KBM-7 (cell line): ENCODE data around the gene PAOX.

Experiments
- DNase-seq: peaks from one replicate; pipeline ENCODE4 v3.0.0-alpha.2; 2015
- in situ Hi-C: fragments of 300-500 bp; cut with MboI; formaldehyde crosslinking; loops from 2 replicates; pipeline ENCODE4 v1.14.3; 2020; ENCODE audit warnings: low sequenced_read_pairs, low pct_unique_long_range_greater_than_20kb, mixed read lengths

The PAOX gene

GRCh38 chr10:133347710-133348517 is 31.1 kb upstream of the PAOX start:
- DNase-seq = no peak
- in situ Hi-C loops = no loop called here

- no peak for DNase-seq
- in situ Hi-C loops = no loop called here
Observed at GRCh38 chr10:133349160-133349568, 29.9 kb upstream of the PAOX start.

- in situ Hi-C loops = no loop called here
Observed at GRCh38 chr10:133349577-133350011, 29.5 kb upstream of the PAOX start.

GRCh38 chr10:133350283-133350949 is 28.6 kb upstream of the PAOX start:
- in situ Hi-C loops = no loop called here
- no peak for DNase-seq

More at GRCh38 chr10:133349577-133350011, 29.5 kb upstream of the PAOX start:
- no peak for DNase-seq

GRCh38 chr10:133350950-133351329 is 28.1 kb upstream of the PAOX start:
- in situ Hi-C loops = no loop called here
- DNase-seq = no peak

GRCh38 chr10:133351408-133352318 is 27.4 kb upstream of the PAOX start:
- no peak for DNase-seq
- in situ Hi-C loops = no loop called here

- in situ Hi-C loops = no loop called here
- DNase-seq = no peak
Observed at GRCh38 chr10:133353202-133353959, 25.7 kb upstream of the PAOX start.

GRCh38 chr10:133353988-133354605 is 25.0 kb upstream of the PAOX start:
- in situ Hi-C loops = no loop called here
- DNase-seq = no peak

GRCh38 chr10:133354672-133355240 is 24.3 kb upstream of the PAOX start:
- DNase-seq = no peak
- in situ Hi-C loops = no loop called here

GRCh38 chr10:133355266-133355665 is 23.8 kb upstream of the PAOX start:
- no peak for DNase-seq
- in situ Hi-C loops = no loop called here

- no peak for DNase-seq
- in situ Hi-C loops = no loop called here
Observed at GRCh38 chr10:133355991-133356390, 23.1 kb upstream of the PAOX start.

GRCh38 chr10:133356549-133357284 is 22.3 kb upstream of the PAOX start:
- in situ Hi-C loops = no loop called here

GRCh38 chr10:133357285-133358161 is 21.5 kb upstream of the PAOX start, which contains the start of gene FUOM:
Gene FUOM, minus strand, starts transcription at chr10:133358019. Its CDS starts 12 bp downstream, at chr10:133358007.
- in situ Hi-C loops = no loop called here
- DNase-seq = peak; percentile 90

More at GRCh38 chr10:133356549-133357284, 22.3 kb upstream of the PAOX start:
- no peak for DNase-seq

- in situ Hi-C loops = no loop called here
Observed at GRCh38 chr10:133358162-133358924, 20.7 kb upstream of the PAOX start.

GRCh38 chr10:133358925-133359310 is 20.1 kb upstream of the PAOX start:
- in situ Hi-C loops = no loop called here

More at GRCh38 chr10:133358162-133358924, 20.7 kb upstream of the PAOX start:
- DNase-seq = no peak

GRCh38 chr10:133359554-133359971 is 19.5 kb upstream of the PAOX start:
- DNase-seq = no peak
- in situ Hi-C loops = no loop called here

More at GRCh38 chr10:133358925-133359310, 20.1 kb upstream of the PAOX start:
- no peak for DNase-seq
